Activated CD4-positive, alpha-beta T cell treated with anti-CD3 and anti-CD28 coated beads, Interleukin-10, Interleukin-2, amounts not matched to agents 100 ng/mL and 50 ng/mL, durations not matched to agents 16 hours and 8 hours (primary cell): ENCODE data around the gene NKD1.
A peak's percentile ranks its signal among the peaks of the same experiment; 100 is the strongest.

ENCODE experiments used
- DNase-seq: peaks from one replicate; pipeline ENCODE4 v3.0.0-alpha.2; 2020

NKD1 gene

DNA sequence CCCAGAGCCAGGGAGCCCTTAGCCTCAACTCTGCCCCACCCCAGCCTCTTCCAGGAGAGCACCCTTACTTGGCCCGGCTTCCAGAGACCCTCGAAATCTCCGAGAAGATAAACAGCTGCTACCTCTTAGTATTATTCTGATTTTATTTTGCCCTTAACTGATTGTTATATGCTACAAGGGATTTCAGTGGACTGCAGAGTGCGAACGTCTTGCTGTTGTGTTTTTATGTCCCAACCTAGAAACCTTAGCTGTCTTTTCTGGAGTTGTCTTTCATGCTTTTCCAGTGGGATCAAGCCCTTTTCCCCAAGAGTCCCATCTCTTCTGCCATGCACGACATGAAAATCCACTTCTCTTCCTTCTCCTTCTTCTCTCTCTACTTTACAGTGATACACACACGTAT, 85.9 kb downstream of the NKD1 start:
- DNase-seq: no peak

DNA sequence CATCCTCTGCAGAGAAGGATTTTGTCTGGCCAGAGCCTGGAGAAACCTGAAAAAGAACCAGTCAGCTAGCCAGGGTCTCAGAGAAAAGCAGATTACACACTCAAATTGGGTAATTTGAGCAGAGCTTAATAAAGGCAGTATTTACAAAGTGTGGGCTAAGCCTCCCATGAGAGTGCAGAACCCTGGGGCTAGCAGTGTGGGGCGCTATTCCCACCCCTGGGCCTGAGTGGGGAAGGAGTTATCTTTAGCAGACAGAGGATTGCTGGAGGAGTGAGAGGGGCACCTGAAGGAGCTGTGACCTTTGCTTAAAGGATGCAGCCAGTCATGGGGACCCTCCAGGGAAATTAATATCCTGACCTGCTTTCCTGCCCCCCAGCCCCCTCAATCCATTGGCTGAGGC, 86.8 kb downstream of the NKD1 start:
- no peak for DNase-seq

DNA sequence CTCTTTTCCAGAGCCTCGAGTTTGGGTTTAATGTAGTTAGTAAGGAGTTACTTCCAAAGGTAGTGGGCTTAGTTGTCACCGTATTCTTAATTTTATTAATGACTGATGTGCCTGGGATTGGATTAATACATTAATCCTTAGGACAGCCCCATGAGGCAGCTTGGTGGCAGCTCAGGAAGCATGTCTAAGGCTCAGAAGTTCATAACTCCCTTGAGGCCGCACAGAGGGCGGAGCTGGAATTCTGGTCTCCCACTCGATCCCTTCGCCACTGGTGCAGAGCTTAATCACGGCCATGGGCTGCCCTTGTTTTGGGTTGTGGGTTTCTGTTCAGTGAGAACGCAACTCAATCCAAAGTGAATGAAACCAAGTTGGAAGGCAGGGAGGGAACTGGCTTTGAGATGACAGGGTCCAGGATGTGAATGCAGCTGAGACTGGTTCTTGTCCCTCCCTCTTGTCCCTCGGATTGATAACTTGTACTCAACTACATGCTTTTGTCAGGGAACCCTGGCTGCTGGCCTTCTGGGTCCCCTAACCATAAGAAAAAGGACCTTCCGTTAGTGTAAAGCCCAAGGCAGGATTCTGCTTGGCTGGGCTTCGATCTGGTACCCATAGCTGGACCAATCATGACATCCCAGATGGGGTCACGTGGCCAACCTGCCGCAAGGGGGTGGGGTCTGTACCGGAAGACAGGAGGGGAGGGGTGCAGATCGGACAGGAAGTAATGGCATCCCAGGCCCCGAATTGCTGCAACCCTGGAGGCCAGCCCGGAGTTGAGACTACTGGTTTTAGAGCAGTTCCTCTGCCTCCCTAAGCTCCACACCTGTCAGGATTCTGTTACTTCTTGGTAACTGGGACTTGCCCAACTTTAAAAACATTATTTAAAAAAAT, 87.6 kb downstream of the NKD1 start:
- peak; percentile 39 for DNase-seq

DNA sequence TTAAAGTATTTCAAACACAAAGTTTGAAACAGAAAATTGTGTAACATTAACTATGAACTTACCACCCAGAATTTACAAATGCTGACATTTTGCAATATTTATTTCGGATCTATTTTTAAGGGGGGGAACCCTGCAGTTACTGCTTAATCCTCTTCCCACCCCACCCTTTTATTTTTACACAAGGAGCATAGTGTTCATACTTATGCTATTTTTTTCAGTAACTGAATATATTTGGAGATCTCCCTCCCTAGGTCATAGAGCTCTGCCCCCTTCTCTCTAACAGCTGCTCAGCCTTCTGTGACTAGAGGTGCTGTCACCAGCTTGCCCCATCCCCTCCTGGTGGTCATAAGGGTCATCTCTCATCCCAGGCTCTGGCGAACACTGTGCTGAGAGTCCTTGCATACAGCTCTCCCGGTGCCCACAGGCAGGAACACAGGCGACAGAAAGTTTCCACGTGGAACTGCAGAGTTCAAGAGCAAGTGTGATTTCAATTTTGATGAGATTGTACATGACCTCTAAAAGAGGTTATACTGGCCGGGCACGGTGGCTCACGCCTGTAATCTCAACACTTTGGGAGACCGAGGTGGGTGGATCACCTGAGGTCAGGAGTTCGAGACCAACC, 88.7 kb downstream of the NKD1 start:
- DNase-seq: no peak

DNA sequence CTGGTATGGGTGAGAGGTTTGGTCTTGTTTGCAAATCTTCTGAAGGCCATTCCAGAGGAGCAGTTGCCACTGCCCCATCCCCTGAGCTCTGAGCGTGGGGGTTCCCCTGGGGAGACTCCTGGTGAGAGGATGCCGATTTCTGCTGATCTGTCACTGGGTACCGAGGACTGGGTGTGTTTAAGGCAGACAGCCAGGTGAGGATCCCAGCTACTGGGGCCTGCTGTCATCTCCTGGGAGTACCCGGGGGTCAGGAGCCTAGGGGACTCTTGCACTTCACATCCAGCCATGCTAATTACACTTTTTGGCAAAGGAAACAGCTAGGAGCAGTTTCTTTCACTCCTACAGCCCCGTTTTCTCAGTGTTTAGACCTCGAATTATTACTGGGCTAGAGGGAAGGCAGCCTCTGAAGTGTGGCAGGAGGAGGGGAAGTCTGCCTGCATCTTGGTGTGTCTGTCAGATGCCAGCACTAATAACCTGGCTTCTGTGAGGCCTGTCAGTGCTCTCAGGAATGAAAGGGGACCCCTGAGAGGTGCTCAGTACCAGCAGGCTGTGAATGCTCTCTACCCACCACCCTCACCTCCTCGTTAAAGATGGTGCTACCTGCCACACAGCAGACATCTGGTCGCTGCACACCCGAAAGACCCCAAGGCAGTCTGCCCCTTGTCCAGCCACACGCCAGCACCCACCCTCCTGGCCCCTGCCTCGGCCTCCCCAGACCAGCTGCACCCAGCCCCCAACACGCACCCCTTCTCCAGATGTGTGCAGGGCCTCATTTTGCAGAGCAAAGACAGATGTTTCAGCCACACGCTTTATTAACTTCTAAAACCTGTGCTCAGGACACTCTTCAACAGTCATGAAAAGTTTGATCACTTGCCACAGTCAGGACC, 89.8 kb downstream of the NKD1 start:
- no peak for DNase-seq

DNA sequence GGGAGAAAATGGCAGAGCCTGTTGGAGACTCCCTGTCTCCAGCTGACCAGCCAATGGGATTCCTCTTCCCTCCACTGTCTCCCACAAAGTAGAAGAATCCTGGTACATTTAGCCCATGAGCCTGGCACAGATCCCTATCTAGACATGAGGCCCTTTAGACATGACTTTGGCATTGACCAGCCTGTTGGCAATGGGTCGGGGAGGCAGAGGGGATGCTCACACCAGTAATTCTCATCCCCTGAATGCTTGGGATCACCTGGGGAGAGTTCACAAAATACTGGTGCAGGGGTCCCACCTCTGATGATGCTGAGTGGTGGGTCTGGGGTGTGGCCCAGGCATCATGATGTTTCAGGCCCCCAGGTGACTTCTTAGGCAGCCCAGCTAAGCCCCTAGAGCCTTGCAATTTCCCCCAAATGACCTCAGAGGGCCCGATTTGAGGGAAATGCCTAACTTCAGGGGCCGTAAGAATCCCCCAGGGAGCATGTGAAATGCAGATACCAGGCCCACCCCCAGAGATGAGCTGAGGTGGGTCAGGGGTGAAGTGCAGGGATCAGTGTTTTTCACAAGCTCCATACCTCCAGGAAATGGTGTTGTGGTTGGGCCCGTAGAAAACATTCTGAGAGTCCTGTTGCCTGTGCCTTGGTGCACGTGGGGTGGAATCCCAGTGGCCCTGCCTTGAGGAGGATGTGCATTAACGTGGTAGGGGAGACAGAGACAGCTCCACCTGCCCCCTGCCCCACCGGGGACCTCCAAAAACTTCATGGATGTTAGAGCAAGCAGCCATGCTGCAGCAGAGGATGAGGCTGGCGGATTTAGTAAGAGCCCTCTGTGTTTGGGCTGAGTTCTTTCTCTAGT, 90.8 kb downstream of the NKD1 start:
- DNase-seq: no peak

DNA sequence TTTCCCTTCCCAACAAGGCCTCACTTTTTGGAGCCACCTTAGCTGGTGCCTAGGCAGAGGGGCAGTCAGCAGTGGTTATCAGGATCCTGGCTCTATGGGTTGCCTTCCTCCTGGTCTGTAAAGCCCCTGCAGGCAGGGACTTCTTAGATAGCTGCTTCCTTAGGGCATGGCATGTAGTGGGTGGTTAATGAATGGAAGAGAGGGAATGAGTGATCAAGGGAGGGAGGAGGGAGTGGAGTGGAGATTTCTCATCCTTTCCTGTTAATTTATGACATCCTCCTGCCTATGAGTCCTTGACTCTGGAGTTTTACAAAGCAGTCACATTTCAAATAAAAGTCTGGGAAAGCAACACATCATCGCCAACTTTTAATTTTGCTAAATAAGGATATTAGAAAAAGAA, 92.2 kb downstream of the NKD1 start:
- DNase-seq: no peak

DNA sequence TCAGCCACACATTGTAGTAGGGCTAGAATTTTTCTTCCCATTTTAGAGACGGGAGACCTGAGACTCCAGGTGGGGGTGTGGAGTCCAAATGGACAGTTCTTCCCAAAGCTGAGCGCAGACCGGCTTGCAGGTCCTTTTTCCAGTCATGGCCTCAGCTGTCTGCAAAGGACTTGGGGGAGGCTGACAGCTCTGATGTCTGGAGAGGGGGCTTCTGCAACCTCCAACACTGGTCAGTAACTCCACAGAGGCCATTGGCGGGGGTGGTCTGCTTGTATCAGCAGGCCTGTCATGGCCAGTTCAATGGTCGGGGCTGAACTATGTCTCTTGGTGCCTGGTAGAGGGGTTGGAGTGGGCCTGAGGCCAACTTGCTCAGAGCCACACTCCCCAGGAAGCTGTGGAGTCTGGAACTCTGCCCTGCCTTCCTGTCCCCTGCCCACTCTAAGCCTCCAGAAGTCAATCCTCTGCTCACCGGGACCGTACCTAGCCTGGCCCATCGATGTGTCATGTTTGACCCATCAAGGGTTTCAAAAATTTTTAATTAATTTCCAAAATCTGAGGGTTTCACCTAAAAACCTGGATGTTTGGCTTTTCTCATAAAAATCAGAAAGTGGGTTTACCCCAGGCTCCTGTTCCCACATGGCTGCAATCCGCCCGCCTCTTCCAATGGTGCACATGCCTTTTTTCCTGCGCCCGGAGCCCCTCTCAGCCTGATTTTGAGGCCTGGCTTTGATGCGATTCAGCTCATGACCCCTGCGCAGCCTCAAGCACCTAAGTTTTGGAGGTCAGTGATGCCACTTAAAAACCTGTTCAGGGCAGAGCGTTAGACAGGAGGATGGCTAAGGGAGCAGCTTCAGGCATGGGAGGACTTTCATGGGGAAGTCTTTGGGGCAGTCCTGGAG, 93.0 kb downstream of the NKD1 start:
- DNase-seq: no peak

DNA sequence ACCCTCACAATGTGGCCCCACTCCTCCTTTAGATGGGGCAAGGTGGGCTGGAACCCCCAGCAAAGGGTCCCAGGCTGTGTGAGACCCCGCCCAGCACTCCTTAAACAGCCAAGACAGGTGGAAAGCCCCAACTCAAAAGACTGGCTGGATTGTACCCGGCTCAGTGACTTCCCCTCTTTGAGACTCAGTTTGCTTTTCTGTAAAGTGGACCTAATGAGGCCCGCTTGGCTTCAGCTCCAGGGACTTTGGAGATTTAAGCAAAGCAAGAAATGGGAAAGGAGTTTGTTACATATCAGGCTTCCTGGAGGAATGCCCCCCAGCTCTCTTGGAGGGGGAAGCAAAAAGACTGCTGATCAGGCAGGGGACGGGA, 93.6 kb downstream of the NKD1 start:
- no peak for DNase-seq

DNA sequence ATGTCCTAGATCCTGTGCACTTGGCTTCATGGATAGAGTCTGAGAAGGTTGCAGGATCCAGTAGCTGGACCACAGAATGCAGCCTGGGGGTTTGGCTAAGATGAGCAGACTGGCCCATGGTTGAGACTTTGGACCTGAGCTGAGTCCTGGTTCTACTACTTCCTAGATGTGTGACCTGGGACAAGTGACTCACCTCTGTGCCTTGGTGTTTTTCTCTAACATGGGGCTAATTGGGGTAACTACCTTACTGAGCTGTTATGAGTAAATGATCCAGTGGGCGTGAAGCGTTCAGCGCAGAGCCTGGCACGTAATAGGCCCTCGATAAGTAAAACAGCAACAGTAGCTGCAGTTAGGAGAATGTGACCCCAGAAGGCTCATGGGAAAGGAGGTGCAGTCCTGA, 94.2 kb downstream of the NKD1 start:
- DNase-seq: no peak

DNA sequence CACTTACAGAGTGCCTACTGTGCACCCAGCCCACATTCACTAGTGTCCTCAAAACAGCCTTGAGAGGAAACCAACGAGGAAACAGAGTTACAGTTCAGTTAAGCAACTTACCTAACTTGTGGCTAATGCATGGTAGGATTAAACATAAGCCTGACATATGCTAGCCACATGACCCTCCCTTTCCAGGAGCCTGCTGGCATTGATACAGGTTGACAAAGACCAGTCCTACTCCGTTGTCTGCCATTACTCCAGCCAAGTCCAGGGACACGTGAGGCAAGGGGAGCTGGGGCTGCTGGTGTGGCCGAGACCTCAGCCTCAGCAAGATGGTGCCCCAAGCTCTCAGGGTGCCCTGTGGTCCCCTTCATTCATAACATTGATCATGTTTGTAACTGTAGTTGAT, 95.0 kb downstream of the NKD1 start:
- no peak for DNase-seq

DNA sequence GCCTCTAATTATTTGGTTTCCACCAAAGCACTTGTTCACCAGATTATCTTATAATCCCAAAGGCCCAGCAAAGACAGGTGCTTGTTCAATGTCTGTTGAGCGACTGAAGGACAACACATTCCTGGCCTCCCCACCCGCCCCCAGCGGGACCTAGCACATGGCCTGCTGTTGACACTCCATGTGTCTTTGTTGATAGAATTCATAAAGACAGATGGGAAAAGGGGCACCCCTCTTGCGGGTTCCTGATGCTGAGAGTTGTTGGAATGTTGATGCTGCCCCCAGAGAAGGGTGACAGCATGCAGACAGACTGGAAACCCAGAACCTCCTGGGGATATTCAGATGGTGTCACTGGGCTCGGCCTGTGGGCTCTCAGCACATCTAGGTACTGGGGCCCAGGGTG, 96.0 kb downstream of the NKD1 start:
- DNase-seq: no peak

DNA sequence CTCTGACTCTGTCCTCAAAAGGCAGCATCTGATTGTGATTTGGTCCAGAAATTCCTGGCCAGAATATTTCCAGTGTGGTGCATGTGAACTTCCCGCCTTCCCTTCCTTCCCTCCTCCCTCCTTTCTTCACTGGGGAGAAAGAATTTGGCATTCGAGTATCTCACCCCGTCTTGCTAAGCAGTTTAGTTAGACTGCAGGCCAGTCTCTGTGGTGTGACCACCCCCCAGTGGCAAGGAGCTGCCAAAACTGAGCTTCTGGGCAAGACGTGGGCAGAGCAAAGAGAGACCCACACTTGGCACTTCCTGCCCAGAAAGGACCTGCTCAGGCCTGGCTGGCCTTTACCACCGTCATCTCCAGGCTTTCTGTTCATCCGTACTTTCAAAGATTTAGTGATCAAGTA, 96.5 kb downstream of the NKD1 start:
- DNase-seq: peak; percentile 27

DNA sequence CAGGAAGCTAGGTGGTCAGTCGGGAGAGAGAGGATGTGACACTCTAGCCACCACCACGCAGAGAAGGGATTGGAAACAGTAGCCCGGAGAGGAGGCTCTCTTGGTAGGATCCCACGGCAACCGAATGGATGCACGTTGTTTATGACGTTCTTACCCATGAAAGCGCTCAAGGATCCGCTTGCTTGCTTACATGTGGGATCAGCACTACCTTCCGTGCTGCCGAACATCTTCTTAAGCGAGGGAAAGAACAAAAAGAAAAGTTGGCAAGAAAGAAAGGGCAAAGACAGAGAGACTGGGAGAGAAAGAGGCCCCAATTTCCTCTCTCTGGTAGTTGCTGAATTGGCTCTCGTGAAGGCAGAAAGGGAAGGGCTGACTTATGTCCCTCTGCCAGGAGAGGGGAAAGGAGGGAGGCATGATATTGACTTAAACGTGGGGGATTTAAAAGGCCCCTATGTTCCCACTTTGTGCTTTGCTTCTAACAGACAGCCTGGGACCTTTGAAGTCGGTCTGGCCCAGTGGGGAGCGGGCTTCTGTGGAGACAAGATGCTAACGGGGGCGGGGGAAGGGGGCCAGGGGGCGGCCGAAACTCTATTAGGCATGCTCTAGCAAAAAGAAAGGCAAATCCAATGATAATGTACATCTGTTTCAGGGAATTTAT, 97.5 kb downstream of the NKD1 start:
- no peak for DNase-seq

DNA sequence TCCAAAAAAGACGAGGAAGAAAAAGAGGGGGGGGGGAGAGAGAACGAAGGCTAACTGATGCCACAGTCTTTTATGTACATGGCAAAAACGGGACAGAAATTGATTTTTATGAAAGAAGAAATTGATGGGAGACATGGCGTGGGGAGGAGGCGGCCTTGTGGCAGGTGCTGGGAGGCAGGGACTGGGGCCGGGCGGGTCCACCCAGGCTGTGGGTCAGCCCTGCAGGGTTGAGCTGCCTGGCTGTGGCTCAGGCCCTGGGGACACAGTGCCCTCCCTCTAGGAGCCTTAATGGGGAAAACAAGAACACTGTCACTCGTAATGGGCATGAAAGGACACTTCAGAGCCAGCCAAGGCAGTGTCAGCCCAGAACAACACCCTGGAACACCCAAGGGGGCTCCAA, 98.1 kb downstream of the NKD1 start:
- no peak for DNase-seq

DNA sequence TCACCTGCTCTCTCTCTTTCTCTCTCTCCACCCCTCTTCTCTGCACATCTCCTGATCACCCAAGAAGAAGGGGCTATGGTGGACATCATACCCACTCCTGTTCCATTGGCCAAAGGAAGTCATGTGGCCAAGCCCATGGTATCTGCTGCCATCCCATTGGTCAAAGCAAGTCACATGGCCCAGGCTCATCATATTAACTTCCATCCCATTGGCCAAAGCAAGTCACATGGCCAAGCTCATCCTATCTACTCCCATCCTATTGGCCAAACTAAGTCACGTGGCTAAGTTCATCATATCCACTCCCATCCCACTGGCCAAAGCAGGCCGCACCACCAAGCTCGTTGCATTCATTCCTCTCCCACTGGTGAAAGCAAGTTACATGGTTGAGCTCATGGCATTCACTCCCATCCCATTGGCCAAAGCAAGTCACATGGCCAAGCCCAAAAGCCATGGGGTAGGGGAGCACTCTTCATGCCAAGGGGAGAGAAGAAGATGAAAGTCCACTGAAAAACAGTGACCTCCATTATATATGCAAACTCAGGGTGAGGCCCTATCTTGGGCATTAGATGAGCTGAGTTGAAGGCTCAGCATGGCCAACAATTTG, 103.7 kb downstream of the NKD1 start:
- no peak for DNase-seq

DNA sequence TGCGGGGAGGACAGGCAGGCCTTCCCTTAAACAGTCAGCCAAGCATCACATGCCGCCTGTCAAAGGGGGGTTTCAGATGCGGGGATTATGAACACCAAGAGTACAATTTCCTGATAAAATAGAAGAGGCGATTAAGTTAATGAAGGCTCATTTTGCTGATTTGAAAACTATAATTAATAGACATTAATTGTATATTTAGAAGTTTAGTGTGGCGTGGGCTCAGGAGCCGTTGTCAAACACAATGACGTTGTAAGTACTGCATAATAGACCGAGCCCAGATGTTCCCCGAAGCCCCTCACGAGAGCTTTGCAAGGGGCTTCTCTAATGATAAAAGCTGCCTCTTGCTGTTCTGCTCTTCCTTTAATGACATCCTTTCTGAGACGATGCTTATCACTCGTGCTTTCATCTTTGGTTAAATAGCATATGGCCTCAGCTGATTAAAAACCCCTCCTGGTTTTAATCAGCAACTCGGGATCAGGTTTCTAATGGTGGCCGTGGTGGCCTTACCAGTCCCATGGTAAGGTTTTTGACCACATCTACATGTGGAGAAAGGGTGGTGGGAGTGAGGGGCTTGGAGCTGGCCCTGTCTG, 104.7 kb downstream of the NKD1 start:
- DNase-seq: no peak

DNA sequence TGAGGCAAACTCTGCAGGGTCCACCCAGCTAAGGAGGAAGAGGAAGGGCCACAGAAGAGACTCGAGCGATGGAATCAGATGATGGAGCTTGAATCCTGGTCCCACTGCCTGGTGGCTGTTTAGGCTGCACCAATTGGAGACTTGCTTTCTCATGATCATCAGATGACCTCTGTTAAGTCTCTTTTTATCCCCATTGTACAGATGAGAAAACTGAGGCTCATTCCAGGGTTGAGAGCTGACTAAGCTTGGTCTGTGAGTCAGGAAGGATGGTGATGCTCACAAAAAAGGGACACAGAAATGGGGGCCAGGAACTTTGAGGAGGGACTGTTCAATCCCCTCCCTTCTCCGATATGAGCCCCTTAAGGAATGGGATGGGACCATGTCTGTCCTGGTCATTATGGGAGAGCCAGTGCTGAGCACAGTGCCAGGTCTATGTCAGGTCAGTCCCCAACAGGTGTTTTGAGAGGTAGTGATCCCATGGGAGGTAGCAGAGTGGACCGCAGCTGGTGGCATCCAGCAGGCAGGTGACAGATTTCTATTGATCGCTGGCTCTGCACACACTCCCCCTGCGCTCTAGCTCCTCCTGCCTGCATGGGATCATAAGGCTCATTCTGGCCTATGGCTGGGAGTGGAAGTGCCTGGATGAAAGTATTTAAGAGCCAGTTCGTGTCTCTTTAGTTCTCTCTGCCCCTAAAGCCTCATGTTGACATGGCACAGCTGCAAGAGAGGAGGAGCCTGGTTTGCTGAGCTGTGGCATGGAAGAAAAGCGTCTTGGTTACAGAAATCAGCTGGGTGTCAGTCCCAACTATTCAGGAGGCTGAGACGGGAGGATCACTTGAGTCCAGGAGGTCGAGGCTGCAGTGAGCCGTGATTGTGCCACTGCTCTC, 105.7 kb downstream of the NKD1 start:
- DNase-seq: no peak

DNA sequence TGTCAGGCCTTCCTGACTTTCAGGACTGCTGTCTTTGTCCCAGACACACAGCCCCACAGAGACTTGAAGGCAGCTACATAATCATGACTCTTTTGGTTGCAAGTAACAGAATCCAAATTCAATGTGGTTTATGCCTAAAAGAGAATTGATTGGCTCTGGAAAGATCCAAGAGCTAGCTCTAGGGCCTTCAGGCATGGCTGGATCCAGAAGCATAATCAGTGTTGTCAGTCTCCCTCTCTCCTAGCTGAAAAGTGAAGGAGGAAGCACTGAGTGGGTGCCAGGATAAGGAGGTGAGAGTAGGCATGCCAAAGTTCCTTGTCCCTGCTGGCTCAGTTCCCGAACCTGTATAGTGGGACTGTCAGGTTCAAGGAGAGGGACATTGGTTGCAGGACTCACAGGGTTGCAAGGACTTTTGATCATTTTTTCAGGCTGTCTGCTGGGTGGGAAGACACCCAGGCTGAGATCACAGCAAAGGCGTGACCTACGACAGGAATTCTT, 107.4 kb downstream of the NKD1 start:
- no peak for DNase-seq
